GM21390 (cell line): Measurements from ENCODE around the gene SLC23A2.
"Not testable (repeated sequence)": the region's sequence is repeated elsewhere in the genome, so short reads cannot be mapped to it uniquely, and the experiment has no call there.

ENCODE experiments used
- ATAC-seq: cut with Tn5 transposase; IDR thresholded peaks from one replicate; pipeline ENCODE4 v1.9.1; 2021; ENCODE audit not compliant: unreplicated experiment

SLC23A2 gene

GRCh38 chr20:4881006-4881730 lies 120.1 kb downstream of the SLC23A2 start:
- no peak for ATAC-seq

GRCh38 chr20:4880051-4880450 lies 121.3 kb downstream of the SLC23A2 start:
- no peak for ATAC-seq

GRCh38 chr20:4878099-4878498 lies 123.2 kb downstream of the SLC23A2 start:
- not testable (repeated sequence) for ATAC-seq

- no peak for ATAC-seq
These were observed 124.6 kb downstream of the SLC23A2 start for GRCh38 chr20:4876731-4877130.

- no peak for ATAC-seq
These were observed 125.0 kb downstream of the SLC23A2 start for GRCh38 chr20:4876301-4876700.

- no peak for ATAC-seq
These were observed 125.7 kb downstream of the SLC23A2 start for GRCh38 chr20:4875578-4876067.

- ATAC-seq: no peak
These were observed 127.9 kb downstream of the SLC23A2 start for GRCh38 chr20:4873396-4873795.

- ATAC-seq: no peak
These were observed 129.8 kb downstream of the SLC23A2 start for GRCh38 chr20:4871486-4871885.

GRCh38 chr20:4870906-4871305 lies 130.4 kb downstream of the SLC23A2 start:
- no peak for ATAC-seq

- no peak for ATAC-seq
These were observed 131.8 kb downstream of the SLC23A2 start for GRCh38 chr20:4869290-4870193.

GRCh38 chr20:4867051-4867450 lies 134.3 kb downstream of the SLC23A2 start:
- no peak for ATAC-seq

- ATAC-seq: no peak
These were observed 134.9 kb downstream of the SLC23A2 start for GRCh38 chr20:4866429-4866828.

GRCh38 chr20:4864311-4864752 lies 137.0 kb downstream of the SLC23A2 start:
- no peak for ATAC-seq

- ATAC-seq: no peak
These were observed 138.6 kb downstream of the SLC23A2 start for GRCh38 chr20:4862661-4863060.

- no peak for ATAC-seq
These were observed 139.3 kb downstream of the SLC23A2 start for GRCh38 chr20:4861961-4862360.

GRCh38 chr20:4858000-4858399 lies 143.3 kb downstream of the SLC23A2 start:
- ATAC-seq: no peak

GRCh38 chr20:4856022-4856755 lies 145.1 kb downstream of the SLC23A2 start:
- no peak for ATAC-seq

GRCh38 chr20:4855555-4855954 lies 145.8 kb downstream of the SLC23A2 start:
- no peak for ATAC-seq

- no peak for ATAC-seq
These were observed 146.2 kb downstream of the SLC23A2 start for GRCh38 chr20:4855097-4855496.

GRCh38 chr20:4854561-4854901 lies 146.8 kb downstream of the SLC23A2 start:
- ATAC-seq: no peak
